Measurements from ENCODE around the gene FARS2.

FARS2 gene

GRCh38 chr6:5249451-5250122 is 11.7 kb upstream of the FARS2 start:
- no peak for DNase-seq

DNA sequence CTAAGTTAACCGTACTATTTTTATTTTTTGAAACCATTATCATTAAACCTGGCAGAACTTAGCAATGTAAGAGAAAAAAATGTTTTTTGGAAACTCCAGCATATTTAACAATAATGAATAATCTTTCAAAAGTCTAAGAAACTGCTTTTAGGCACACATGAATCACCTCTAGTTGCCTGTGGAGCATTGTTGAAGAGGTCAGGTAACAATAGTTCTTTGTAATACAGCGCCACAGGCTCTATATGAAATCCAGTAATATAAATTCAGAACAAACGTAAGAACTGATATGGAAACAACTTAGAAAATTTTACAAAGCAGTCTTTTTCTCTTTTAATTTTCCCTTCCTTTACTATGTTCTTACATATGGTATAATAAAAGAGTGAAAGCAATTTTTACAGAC is 10.9 kb upstream of the FARS2 start:
- DNase-seq, result no peak

- DNase-seq, result no peak
These were observed 10.4 kb upstream of the FARS2 start for GRCh38 chr6:5250911-5251310.

- DNase-seq, result no peak
These were observed 4.4 kb upstream of the FARS2 start for GRCh38 chr6:5256952-5257351.

DNA sequence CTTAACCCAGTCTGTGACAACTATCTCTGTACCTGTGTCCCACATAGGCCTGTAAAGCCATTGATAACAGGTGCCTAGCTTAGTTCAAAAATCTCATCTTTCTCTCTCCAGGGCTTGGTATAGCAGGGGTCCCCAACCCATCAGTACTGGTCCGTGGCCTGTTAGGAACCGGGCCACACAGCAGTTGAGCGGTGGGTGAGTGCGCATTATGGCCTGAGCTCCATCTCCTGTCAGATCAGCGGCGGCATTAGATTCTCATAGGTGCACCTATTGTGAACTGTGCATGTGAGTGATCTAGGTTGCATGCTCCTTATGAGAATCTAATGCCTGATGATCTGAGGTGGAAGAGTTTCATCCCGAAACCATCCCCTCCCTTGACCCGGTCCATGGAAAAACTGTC is 3.9 kb upstream of the FARS2 start:
- no peak for DNase-seq

- no peak for DNase-seq
These were observed 1.9 kb upstream of the FARS2 start for GRCh38 chr6:5259428-5259827.

GRCh38 chr6:5260111-5260620 is 1.1 kb upstream of the FARS2 start:
- no peak for DNase-seq

DNA sequence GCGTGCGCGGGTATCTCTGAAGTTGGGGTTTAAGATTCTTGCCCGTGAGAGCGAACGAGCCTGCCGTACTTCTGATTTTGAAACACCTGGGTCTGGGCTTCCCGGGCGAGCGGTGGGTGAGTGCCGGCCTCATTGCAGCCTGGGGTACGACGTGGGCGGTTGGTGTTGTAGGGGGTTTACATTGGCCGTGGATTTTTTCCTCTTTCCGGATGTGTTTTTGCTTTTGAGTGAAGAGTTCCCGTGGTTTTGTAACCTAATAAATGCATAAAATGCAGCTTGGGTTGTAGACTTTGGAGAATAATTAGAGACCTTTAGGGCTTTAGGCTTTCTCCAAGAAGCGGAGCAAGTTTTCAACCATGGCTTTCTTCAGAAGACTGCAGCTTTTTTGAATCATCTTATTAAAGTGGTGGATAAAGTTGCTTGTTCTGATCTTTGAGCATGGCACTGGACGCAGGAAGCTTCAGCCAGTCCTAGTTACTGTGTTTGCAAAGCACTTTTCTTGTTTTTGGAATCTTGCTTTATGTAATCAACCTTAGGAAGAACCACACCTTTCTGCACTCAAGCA is 314 bp downstream of the FARS2 start:
- no peak for DNase-seq

GRCh38 chr6:5266423-5266822 is 5.1 kb downstream of the FARS2 start:
- DNase-seq, result no peak

DNA sequence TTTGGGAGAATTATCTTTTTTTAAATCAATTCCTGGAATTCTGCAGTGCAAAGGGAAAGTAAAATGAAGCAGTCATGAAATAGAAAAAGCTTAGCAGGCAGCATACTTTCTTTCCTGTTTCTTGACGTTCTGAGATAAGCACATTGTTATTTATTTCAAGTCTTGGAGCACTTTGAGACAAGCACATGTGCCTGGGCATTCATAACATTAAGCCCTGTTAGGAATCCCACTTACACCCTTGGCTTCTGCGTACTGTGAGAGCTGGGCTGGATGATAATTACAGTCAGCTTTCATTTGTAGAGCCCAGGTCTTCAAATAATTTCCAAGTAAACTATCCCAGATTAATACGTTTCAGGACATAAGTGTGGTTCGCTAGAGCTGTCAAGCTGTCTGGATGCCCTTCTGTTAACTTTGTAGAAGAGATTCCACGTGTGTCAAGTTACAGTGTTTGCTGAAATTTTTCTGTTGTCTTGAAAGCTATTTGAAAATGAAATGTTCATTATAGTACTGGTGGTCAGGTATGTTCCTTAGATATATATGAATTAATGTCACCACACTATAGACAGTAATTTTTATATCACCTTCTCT is 8.9 kb downstream of the FARS2 start:
- no peak for DNase-seq

GRCh38 chr6:5271926-5272325 is 10.6 kb downstream of the FARS2 start:
- no peak for DNase-seq

DNA sequence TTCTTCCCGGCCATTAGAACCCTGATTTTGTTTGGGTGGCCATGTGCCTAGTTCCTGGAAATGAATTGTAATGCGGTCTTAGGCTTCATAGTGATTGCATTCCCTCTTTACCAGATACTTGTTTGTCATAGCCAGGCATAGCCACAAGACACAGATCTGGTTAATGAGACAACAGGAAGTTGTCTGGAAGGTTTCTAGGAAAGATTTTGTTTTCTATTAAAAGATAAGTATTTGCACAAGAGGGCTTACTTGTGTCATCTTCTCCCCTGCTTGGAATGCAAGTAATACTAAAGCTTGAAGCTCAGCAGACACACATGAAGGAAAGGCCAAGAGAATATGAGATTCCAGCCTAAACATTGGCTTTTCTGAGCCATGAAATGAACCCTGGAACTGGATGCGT is 12.9 kb downstream of the FARS2 start:
- no peak for DNase-seq

DNA sequence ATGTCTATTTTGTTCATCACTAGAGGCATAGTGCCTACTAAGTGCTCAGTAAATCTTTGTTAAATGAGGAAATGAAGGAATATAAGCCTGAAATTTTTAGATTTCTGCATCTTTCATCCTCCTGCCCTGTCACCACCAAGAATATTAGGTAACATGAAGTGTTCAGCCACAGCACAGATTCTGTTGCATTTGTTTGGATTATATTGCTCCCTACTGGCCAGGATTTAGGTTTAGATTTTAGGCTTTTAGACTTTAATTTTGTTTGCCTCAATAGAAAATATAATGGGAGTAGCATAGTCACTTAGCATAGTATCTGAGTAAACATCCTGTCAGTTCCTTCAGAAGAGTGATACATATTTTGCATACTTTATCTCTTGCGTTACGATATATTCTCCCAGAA is 14.2 kb downstream of the FARS2 start:
- no peak for DNase-seq

DNA sequence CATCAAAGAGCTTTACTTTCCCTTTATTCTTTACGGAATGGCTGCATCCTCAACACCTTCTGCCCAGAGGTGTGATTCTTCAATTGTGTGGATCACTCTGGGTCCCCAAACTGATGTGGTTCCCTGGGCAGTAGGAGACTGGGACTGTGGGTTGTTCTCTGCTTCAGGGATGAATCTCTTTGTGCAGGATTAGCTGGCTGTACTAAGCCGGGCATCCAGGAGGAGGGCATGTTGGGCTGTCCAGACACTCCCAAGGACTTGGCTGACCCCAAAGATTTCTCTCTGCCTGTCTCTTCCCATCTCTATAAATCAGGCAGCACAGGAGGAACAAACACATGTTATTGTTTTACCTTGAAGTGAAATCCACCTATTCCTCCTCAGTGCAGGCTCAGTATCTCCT is 15.3 kb downstream of the FARS2 start:
- no peak for DNase-seq

DNA sequence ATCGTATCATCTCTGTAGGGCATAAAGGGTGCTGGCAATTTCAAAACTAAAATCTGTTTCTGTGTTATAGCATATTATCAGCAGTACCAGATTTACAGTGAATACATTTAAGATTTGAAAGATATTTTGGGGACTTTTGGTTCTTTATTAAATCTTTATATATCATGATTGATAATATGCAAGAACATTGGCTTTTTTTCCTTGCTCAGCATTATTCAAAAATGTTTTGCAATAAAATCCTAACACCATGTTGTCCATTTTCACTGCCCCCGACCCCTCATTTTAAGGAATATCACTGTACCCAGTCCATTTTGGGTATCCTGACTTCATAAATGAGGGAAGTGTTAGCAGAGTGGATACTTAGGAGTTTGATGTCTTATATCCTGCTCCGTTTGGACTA is 16.3 kb downstream of the FARS2 start:
- no peak for DNase-seq

- no peak for DNase-seq
These were observed 16.7 kb downstream of the FARS2 start for GRCh38 chr6:5278047-5278446.

DNA sequence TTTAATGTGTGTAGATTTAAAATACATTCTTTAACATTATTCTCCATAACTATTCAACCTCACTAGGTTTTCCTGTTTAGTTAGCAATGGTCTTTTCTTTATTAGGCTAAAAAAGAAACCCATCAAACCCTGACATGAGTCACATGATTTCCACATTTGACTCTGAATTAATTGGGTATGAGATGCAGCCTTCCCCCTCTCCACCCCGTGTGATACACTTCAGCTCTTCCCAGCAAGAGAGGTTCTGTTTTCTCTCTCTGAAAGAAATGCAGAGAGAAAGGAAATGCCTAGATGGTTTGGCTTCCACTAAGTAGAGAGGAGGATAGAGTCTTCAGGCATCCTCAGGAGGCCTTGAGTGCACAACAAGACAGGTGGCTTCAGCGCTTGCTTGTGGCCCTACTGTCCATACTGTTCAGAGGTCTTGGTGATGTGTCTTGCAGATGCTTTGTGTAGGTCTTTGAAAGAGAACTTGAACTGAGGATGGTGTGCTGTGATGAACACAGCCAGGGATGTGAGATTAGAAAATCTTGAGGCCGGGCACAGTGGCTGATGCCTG is 17.3 kb downstream of the FARS2 start:
- DNase-seq, result no peak

GRCh38 chr6:5279891-5280338 is 18.6 kb downstream of the FARS2 start:
- DNase-seq, result no peak

GRCh38 chr6:5280920-5281319 is 19.6 kb downstream of the FARS2 start:
- no peak for DNase-seq

- no peak for DNase-seq
These were observed 20.9 kb downstream of the FARS2 start for GRCh38 chr6:5282191-5282623.

GRCh38 chr6:5285081-5285480 is 23.8 kb downstream of the FARS2 start:
- no peak for DNase-seq

DNA sequence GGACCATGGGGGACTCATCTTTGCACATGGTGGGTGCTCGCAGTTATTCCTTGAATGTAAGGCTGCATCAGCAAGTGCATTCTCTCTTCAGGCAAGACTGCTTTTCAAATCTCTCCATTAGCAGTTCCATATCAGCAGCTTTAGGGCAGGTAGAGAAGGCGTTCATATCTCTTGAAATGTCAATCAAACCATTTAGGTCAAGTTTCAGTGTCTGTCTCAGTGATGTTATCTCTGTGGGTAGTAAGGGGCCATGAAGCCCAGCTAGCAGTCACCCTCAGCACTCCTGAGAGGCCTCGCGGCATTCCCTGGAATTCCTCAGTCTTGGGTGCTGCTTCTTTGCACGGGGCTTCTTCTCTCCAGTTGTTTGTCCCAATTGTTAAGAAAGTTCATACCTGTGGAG is 24.2 kb downstream of the FARS2 start:
- no peak for DNase-seq

GRCh38 chr6:5286780-5287179 is 25.5 kb downstream of the FARS2 start:
- no peak for DNase-seq
